ENCODE results near the gene A4GNT.

A4GNT gene

DNA sequence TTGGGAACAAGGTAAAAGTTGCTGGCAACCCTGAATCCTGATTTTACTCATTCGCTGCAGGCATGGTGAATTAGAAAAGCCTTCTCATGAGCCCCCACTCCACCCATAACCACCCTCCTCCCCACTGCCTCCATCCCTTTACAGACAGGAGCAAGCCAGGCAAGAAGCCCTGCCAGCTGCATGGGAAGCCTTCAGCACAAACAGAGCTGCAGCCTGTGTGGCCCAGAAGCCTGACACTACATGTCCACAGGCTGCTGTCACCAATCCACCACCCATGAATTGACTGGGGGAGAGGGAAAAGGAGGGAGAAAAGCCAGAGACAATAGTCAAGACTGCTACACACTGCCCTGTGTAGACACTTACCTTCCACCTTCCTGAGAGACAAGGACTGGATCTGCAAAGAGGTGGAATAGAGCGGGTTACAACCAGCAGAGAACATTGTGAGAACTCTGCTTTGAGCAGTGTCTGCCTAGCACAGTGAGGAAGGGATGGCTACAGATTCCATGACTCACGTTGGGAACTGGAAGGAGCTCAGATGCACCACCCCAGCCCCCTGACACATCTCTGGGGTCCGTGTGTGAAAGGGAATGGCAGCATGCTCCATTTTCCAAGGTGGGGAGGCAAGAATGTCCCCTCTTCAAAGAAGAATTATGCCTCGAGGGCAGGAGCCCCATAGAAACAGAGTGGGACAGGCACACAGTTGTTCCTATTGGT, 50.7 kb downstream of the A4GNT start:
- in situ Hi-C loops (cut with MboI; ENCODE audit: low sequenced_read_pairs), result loop anchor here (25.0 kb wide), 1 partner anchor 856 kb away; the partner anchor contains the start of genes FOXL2 and FOXL2NB

DNA sequence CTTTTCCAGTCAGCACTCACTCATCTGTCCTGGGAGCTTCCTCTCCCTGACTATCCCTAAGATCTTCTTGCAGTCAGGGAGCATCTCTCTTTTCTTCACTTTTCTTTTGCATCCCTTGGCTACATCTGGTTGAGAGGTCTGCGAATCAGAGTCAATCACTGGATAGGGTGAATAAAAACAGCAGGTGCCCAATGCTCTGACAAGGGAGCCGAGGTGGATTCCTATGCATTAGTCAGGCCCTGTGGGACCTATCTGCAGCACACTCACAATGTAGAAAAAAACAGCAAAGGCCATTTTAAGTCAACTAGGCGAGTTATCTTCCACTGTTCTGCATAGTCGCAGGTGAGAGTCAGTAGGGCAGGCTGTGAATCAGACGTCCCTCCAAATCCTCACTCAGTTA, 52.3 kb downstream of the A4GNT start:
- in situ Hi-C loops (cut with MboI; ENCODE audit: low sequenced_read_pairs), result loop anchor here (25.0 kb wide), 1 partner anchor 857 kb away; the partner anchor contains the start of genes FOXL2 and FOXL2NB

DNA sequence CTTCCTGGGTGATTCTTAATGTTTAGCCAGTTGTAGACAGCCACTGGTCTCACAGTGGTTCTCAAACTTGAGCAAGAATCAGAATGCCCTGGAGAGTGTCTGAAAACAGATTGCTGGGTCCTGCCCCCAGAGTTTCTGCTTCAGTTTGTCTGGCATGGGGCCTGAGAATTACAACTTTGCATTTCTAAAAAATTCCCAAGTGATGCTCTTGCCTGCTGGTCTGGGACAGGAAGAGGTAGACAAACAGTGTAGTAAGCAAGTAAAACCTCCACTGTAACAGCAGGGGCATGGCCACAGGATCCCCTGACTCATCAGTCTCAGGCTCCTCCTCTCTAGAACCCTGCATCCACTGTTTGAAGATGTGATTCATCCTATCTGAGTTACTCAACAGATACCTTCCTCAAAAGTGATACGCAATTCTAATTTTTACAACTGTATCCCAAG, 53.3 kb downstream of the A4GNT start:
- in situ Hi-C loops (cut with MboI; ENCODE audit: low sequenced_read_pairs), result loop anchor here (25.0 kb wide), 1 partner anchor 858 kb away; the partner anchor contains the start of genes FOXL2 and FOXL2NB

DNA sequence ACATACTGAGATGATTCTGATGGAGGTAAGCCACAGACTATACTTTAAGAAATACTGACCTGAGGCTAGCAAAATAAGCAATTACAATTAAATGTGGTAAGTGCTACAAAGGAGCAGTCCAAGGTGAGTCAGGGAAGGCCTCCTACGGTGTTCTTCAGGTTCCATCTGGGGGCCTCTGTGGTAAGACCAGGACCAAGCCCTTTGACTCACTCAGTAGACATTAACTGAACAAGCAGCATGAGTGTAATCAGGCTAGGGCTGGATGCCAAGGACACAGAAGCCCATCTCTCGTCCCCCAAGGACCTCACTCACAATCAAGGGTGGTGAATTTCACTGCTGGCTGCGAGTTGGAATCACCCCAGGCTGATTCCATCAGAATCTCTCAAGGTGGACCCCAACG, 54.1 kb downstream of the A4GNT start:
- in situ Hi-C loops (cut with MboI; ENCODE audit: low sequenced_read_pairs), result loop anchor here (25.0 kb wide), 1 partner anchor 859 kb away; the partner anchor contains the start of genes FOXL2 and FOXL2NB

Measured in HL-60/S4 (cell line).